Neural progenitor cell (in vitro differentiated cells): ENCODE measurements around the gene SCG5.

Experiments
- CTCF ChIP-seq: fragments of 200-600 bp; sonication (generic); IDR thresholded peaks from 2 replicates; pipeline ENCODE4 v1.5.1; 2017; ENCODE audit warnings: antibody characterized with exemption, mild to moderate bottlenecking
- EZH2 ChIP-seq: fragments of 200-600 bp; sonication (generic); IDR thresholded peaks from 2 replicates; pipeline ENCODE4 v1.6.1; 2017; ENCODE audit warnings: antibody characterized with exemption, mild to moderate bottlenecking, moderate library complexity
- EZH2phosphoT487 ChIP-seq: fragments of 200-600 bp; sonication (generic); IDR thresholded peaks from 2 replicates; pipeline ENCODE4 v1.6.1; 2017; ENCODE audit warnings: antibody characterized with exemption

GRCh38 chr15:32701863-32702262, 60.4 kb downstream of the SCG5 start:
- TF ChIP-seq EZH2phosphoT487 (no peak), CTCF (no peak), EZH2 (no peak)
